Neural progenitor cell (in vitro differentiated cells): ENCODE measurements around the gene TMPRSS9. TPM values are rescaled to one million over a fixed set of nuclear protein-coding genes. Genes with fewer than 3 reads are reported as not detected.
A peak's percentile ranks its signal among the peaks of the same experiment; 100 is the strongest.

ENCODE experiments used
- DNase-seq: peaks from one replicate; pipeline ENCODE4 v3.0.0-alpha.2; 2016; ENCODE audit warnings: low spot score
- H2AFZ ChIP-seq: fragments of 200-600 bp; sonication (generic); replicated peaks from 2 replicates; pipeline ENCODE4 v1.6.1; 2016; ENCODE audit warnings: antibody characterized with exemption
- H3F3A ChIP-seq: fragments of 200-600 bp; sonication (generic); 2 replicates; pipeline ENCODE4 v1.6.1; 2016; ENCODE audit warnings: antibody characterized with exemption, low read depth
- H3K27ac ChIP-seq: fragments of 200-600 bp; sonication (generic); 2 replicates; pipeline ENCODE4 v1.5.1; 2016; ENCODE audit warnings: mild to moderate bottlenecking
- H3K27me3 ChIP-seq: fragments of 200-600 bp; sonication (generic); 2 replicates; pipeline ENCODE4 v1.6.1; 2016; ENCODE audit warnings: mild to moderate bottlenecking, moderate library complexity
- H3K36me3 ChIP-seq: fragments of 200-600 bp; sonication (generic); 2 replicates; pipeline ENCODE4 v1.5.1; 2016
- H3K4me1 ChIP-seq: fragments of 200-600 bp; sonication (generic); 2 replicates; pipeline ENCODE4 v1.6.1; 2016; ENCODE audit warnings: mixed run types
- H3K4me2 ChIP-seq: fragments of 200-600 bp; sonication (generic); 2 replicates; pipeline ENCODE4 v1.6.1; 2016
- H3K4me3 ChIP-seq: fragments of 200-600 bp; sonication (generic); 2 replicates; pipeline ENCODE4 v1.5.1; 2016
- H3K79me2 ChIP-seq: fragments of 200-600 bp; sonication (generic); 2 replicates; pipeline ENCODE4 v1.6.1; 2016; ENCODE audit warnings: low read depth
- H3K9ac ChIP-seq: fragments of 200-600 bp; sonication (generic); 2 replicates; pipeline ENCODE4 v1.6.1; 2016
- H3K9me3 ChIP-seq: fragments of 200-600 bp; sonication (generic); 2 replicates; pipeline ENCODE4 v1.5.1; 2016; ENCODE audit warnings: low read depth
- H4K20me1 ChIP-seq: fragments of 200-600 bp; sonication (generic); 2 replicates; pipeline ENCODE4 v1.6.1; 2016; ENCODE audit warnings: low read depth
- H3K27ac Mint-ChIP-seq: 3 replicates; pipeline ENCODE4 v1.8.0; 2021; ENCODE audit warnings: mixed read lengths
- H3K27me3 Mint-ChIP-seq: 2 replicates; pipeline ENCODE4 v1.8.0; 2022; ENCODE audit warnings: low read depth, mild to moderate bottlenecking, inconsistent platforms, moderate library complexity, mixed read lengths; ENCODE audit not compliant: insufficient read depth
- H3K36me3 Mint-ChIP-seq: 3 replicates; pipeline ENCODE4 v1.8.0; 2021; ENCODE audit warnings: mixed read lengths
- H3K4me1 Mint-ChIP-seq: 3 replicates; pipeline ENCODE4 v1.8.0; 2021; ENCODE audit warnings: mixed read lengths
- H3K4me3 Mint-ChIP-seq: 3 replicates; pipeline ENCODE4 v1.8.0; 2021; ENCODE audit warnings: mild to moderate bottlenecking, moderate library complexity, mixed read lengths
- H3K9me3 Mint-ChIP-seq: 3 replicates; pipeline ENCODE4 v1.8.0; 2020; ENCODE audit warnings: mixed read lengths
- EZH2 ChIP-seq: fragments of 200-600 bp; sonication (generic); IDR thresholded peaks from 2 replicates; pipeline ENCODE4 v1.6.1; 2017; ENCODE audit warnings: antibody characterized with exemption, mild to moderate bottlenecking, moderate library complexity
- EZH2phosphoT487 ChIP-seq: fragments of 200-600 bp; sonication (generic); IDR thresholded peaks from 2 replicates; pipeline ENCODE4 v1.6.1; 2017; ENCODE audit warnings: antibody characterized with exemption
- total RNA-seq: library from RNA; depleted of rRNA; stranded (reverse); fragments of >200 nt; gene quantifications from 2 replicates; pipeline ENCODE4 v1.2.3, GENCODE V29; 2015; ENCODE audit warnings: low replicate concordance
- TF ChIP-seq, protein P1 (sequence below): fragments of 200-600 bp; sonication (generic); IDR thresholded peaks from 2 replicates; pipeline ENCODE4 v1.5.1; 2017; ENCODE audit warnings: antibody characterized with exemption, mild to moderate bottlenecking

The TMPRSS9 gene
- total RNA-seq, 1 donor from 2014 or later: not detected

DNA sequence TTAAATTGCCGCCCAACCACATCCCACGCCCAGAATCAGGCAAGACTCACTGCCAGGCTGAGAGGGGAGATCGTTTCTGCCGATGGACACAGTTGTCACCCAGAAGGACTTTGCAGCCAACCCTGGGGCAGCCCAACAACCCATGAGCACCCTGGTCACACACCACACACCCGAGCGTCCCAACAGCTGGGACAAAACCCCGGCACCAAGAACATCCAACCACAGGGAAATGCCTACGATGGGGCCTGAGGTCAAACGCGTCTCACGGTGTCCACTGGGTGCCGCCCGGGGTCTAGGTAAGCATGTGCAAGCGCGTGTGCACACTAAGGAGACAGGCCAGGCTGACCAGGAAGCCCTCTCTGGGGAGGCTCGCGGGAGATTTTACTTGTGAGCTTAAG lies 83.7 kb downstream of the TMPRSS9 start:
- Histone ChIP-seq H3K27ac (no peak overlapping the region), H3K4me2 (no peak overlapping the region), H3F3A (no peaks in the 10 kb centered on the region), H3K4me3 (no peak overlapping the region), H4K20me1 (peaks cover 85% of the 10 kb centered on the region), H3K9ac (no peak overlapping the region), H3K4me1 (peaks cover 7% of the 10 kb centered on the region), H3K36me3 (no peaks in the 10 kb centered on the region), H3K79me2 (peaks cover 72% of the 10 kb centered on the region), H2AFZ (no peak overlapping the region), H3K9me3 (no peaks in the 10 kb centered on the region), H3K27me3 (no peaks in the 10 kb centered on the region)
- Mint-ChIP-seq H3K27ac (no peak overlapping the region), H3K36me3 (peaks cover 14% of the 10 kb centered on the region), H3K27me3 (peaks cover 2% of the 10 kb centered on the region), H3K4me1 (peaks cover 13% of the 10 kb centered on the region), H3K9me3 (no peaks in the 10 kb centered on the region), H3K4me3 (no peak overlapping the region)
- TF ChIP-seq, protein P1, sequence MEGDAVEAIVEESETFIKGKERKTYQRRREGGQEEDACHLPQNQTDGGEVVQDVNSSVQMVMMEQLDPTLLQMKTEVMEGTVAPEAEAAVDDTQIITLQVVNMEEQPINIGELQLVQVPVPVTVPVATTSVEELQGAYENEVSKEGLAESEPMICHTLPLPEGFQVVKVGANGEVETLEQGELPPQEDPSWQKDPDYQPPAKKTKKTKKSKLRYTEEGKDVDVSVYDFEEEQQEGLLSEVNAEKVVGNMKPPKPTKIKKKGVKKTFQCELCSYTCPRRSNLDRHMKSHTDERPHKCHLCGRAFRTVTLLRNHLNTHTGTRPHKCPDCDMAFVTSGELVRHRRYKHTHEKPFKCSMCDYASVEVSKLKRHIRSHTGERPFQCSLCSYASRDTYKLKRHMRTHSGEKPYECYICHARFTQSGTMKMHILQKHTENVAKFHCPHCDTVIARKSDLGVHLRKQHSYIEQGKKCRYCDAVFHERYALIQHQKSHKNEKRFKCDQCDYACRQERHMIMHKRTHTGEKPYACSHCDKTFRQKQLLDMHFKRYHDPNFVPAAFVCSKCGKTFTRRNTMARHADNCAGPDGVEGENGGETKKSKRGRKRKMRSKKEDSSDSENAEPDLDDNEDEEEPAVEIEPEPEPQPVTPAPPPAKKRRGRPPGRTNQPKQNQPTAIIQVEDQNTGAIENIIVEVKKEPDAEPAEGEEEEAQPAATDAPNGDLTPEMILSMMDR: no peak
- TF ChIP-seq EZH2phosphoT487: no peak
- TF ChIP-seq EZH2: no peak
- DNase-seq: no peak

DNA sequence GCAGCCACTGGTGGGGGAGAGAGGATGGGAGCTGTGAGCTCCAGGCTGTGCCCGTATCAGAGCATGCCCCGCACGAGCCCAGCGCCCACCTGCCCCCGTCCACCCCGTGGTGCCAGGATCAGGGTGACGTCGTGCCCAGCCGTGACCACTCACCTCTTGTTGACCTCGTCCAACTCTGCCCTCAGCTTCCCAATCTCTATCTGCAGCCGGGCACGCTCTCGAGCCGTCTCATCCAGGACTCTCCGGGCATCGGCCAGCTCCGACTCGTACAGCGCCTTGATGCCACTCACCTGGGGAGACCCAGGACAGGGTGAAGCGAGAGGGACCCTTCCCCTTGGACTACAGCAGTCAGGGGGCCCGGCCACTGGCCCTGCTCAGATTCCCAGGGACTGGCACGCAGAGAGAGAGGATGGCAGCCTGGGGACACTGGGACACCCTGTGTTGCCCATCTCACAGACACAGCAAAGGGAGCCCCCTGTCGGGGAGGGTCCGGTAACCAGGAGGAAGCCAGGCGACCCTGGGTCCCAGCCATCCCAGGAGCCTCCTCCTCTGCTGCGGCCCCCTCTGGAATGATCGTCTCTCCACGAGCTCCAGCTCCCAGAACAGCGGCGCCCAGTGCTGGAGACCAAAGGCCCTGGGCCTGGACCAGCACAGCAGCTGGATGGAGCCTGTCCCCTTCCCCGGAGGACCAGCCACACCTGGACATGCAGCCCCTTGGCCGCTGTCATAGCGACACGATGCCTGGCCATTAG lies 84.4 kb downstream of the TMPRSS9 start:
- H3K27me3 Mint-ChIP-seq: peaks cover 2% of the 10 kb centered on the region
- H3K9me3 ChIP-seq: no peaks in the 10 kb centered on the region
- peaks cover 79% of the 10 kb centered on the region for H3K79me2 ChIP-seq
- no peak overlapping the region for H2AFZ ChIP-seq
- H3K4me3 ChIP-seq: no peak overlapping the region
- H3K4me2 ChIP-seq: no peak overlapping the region
- H3K36me3 Mint-ChIP-seq: peaks cover 14% of the 10 kb centered on the region
- H3K4me1 ChIP-seq: peaks cover 7% of the 10 kb centered on the region
- H3K27ac ChIP-seq: no peak overlapping the region
- peaks cover 13% of the 10 kb centered on the region for H3K4me1 Mint-ChIP-seq
- H3K27ac Mint-ChIP-seq: no peak overlapping the region
- TF ChIP-seq, protein P1: no peak
- no peaks in the 10 kb centered on the region for H3K36me3 ChIP-seq
- no peak overlapping the region for H3K9ac ChIP-seq
- H4K20me1 ChIP-seq: peaks cover 86% of the 10 kb centered on the region
- no peaks in the 10 kb centered on the region for H3F3A ChIP-seq
- H3K4me3 Mint-ChIP-seq: no peak overlapping the region
- no peaks in the 10 kb centered on the region for H3K27me3 ChIP-seq
- no peak for DNase-seq
- H3K9me3 Mint-ChIP-seq: no peaks in the 10 kb centered on the region

DNA sequence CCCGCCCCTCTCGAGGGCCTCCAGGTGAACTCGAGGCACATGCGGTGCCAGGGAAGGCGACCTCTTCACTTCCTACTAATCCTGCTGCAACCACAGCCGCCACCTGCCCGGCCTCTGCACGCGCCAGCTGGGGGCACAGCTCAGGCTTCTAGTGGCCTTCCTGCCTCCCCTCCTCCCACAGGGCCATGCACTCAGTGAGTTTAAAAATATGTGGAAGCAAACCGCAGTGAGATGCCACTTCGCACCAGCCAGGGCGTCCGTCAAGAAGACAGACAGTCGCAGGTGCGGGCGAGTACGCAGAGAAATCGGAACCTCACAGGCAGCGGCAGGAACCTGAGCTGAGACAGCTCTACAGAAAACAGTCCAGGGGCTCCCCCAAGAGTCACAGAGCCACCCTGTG lies 86.3 kb downstream of the TMPRSS9 start:
- H4K20me1 ChIP-seq: peaks cover 94% of the 10 kb centered on the region
- no peaks in the 10 kb centered on the region for H3K9me3 ChIP-seq
- TF ChIP-seq EZH2phosphoT487: no peak
- TF ChIP-seq, protein P1: no peak
- no peak for TF ChIP-seq EZH2
- H3K4me3 ChIP-seq: no peak overlapping the region
- H3K4me2 ChIP-seq: peak overlapping the region; percentile 38
- Mint-ChIP-seq H3K9me3 (no peaks in the 10 kb centered on the region), H3K27ac (peak overlapping the region; percentile 82), H3K27me3 (peaks cover 3% of the 10 kb centered on the region), H3K4me3 (no peak overlapping the region), H3K36me3 (peaks cover 16% of the 10 kb centered on the region), H3K4me1 (peaks cover 13% of the 10 kb centered on the region)
- no peak overlapping the region for H3K9ac ChIP-seq
- H3K27me3 ChIP-seq: no peaks in the 10 kb centered on the region
- H3F3A ChIP-seq: no peaks in the 10 kb centered on the region
- H3K4me1 ChIP-seq: peaks cover 7% of the 10 kb centered on the region
- peak overlapping the region; percentile 11 for H3K27ac ChIP-seq
- peaks cover 85% of the 10 kb centered on the region for H3K79me2 ChIP-seq
- DNase-seq: peak; percentile 26
- no peaks in the 10 kb centered on the region for H3K36me3 ChIP-seq
- no peak overlapping the region for H2AFZ ChIP-seq
